Mesendoderm (in vitro differentiated cells): ENCODE measurements around the gene NT5C1A.

Source experiments
- DNase-seq: peaks from one replicate; pipeline ENCODE4 v3.0.0; 2013
- H2AK5ac ChIP-seq: 2 replicates; pipeline ENCODE4 v1.6.1; 2013; ENCODE audit warnings: low read length, inconsistent platforms
- H2BK120ac ChIP-seq: 2 replicates; pipeline ENCODE4 v1.6.1; 2013; ENCODE audit warnings: low read depth, mild to moderate bottlenecking, low read length, moderate library complexity, mixed read lengths
- H2BK15ac ChIP-seq: replicated peaks from 2 replicates; pipeline ENCODE4 v1.6.1; 2013; ENCODE audit warnings: low read depth, mild to moderate bottlenecking, moderate library complexity
- H2BK5ac ChIP-seq: 2 replicates; pipeline ENCODE4 v1.6.1; 2013; ENCODE audit warnings: low read length, inconsistent platforms
- H3K18ac ChIP-seq: 2 replicates; pipeline ENCODE4 v1.6.1; 2013; ENCODE audit warnings: mild to moderate bottlenecking, low read length, mixed read lengths
- H3K23ac ChIP-seq: one replicate; pipeline ENCODE4 v1.6.1; 2013; ENCODE audit warnings: low read length
- H3K27ac ChIP-seq: 2 replicates; pipeline ENCODE4 v1.5.1; 2013; ENCODE audit warnings: low read depth, mild to moderate bottlenecking, inconsistent platforms, low read length, moderate library complexity
- H3K27me3 ChIP-seq: 2 replicates; pipeline ENCODE4 v1.6.1; 2013; ENCODE audit warnings: low read length, control low read depth, mild to moderate bottlenecking, inconsistent platforms; ENCODE audit not compliant: insufficient read depth, poor library complexity
- H3K36me3 ChIP-seq: 2 replicates; pipeline ENCODE4 v1.6.1; 2013; ENCODE audit warnings: low read length, inconsistent platforms; ENCODE audit not compliant: control insufficient read depth, insufficient read depth
- H3K4ac ChIP-seq: one replicate; pipeline ENCODE4 v1.6.1; 2013; ENCODE audit warnings: low read depth, mild to moderate bottlenecking, low read length, moderate library complexity
- H3K4me1 ChIP-seq: 2 replicates; pipeline ENCODE4 v1.6.1; 2013; ENCODE audit warnings: low read depth, low read length, inconsistent platforms; ENCODE audit not compliant: control insufficient read depth
- H3K4me2 ChIP-seq: 2 replicates; pipeline ENCODE4 v1.6.1; 2013; ENCODE audit warnings: low read length
- H3K4me3 ChIP-seq: 2 replicates; pipeline ENCODE4 v1.5.1; 2013; ENCODE audit warnings: mild to moderate bottlenecking, low read length
- H3K56ac ChIP-seq: one replicate; pipeline ENCODE4 v1.6.1; 2013; ENCODE audit warnings: low read length
- H3K79me1 ChIP-seq: 2 replicates; pipeline ENCODE4 v1.6.1; 2013; ENCODE audit warnings: low read length, inconsistent platforms
- H3K79me2 ChIP-seq: 2 replicates; pipeline ENCODE4 v1.6.1; 2013; ENCODE audit warnings: mild to moderate bottlenecking, low read length; ENCODE audit not compliant: control insufficient read depth, insufficient read depth
- H3K9ac ChIP-seq: 2 replicates; pipeline ENCODE4 v1.6.1; 2013; ENCODE audit warnings: low read length, inconsistent platforms
- H4K5ac ChIP-seq: one replicate; pipeline ENCODE4 v1.6.1; 2013; ENCODE audit warnings: low read length
- H4K8ac ChIP-seq: one replicate; pipeline ENCODE4 v1.6.1; 2013; ENCODE audit warnings: low read depth, mild to moderate bottlenecking, control low read depth, low read length, moderate library complexity
- WGBS: extraction: QIAGEN DNeasy Blood & Tissue Kit; methylation state at CpG from one replicate; pipeline ENCODE4 v1.1.7; 2013; ENCODE audit warnings: low lambda C conversion rate, missing lambda C conversion rate; ENCODE audit not compliant: insufficient coverage; ENCODE audit errors: extremely low coverage; 5-methylcytosine and 5-hydroxymethylcytosine counted together

NT5C1A gene

GRCh38 chr1:39640861-39641260, 31.0 kb downstream of the NT5C1A start:
- Histone ChIP-seq H3K79me1 (no peaks in the 10 kb centered on the region), H3K79me2 (no peaks in the 10 kb centered on the region), H3K4me2 (no peak overlapping the region), H3K4me3 (no peak overlapping the region), H3K27me3 (peaks cover 11% of the 10 kb centered on the region), H3K56ac (no peak overlapping the region), H2AK5ac (no peak overlapping the region), H3K27ac (no peak overlapping the region), H3K9ac (no peak overlapping the region), H2BK120ac (no peak overlapping the region), H3K18ac (no peak overlapping the region), H2BK5ac (no peak overlapping the region), H3K4ac (no peak overlapping the region), H4K8ac (no peak overlapping the region), H3K36me3 (no peaks in the 10 kb centered on the region), H3K23ac (no peak overlapping the region), H4K5ac (no peak overlapping the region), H2BK15ac (no peak overlapping the region), H3K4me1 (no peaks in the 10 kb centered on the region)
- WGBS = no CpG with 5 or more reads among the region's 8 CpGs
- no peak for DNase-seq

GRCh38 chr1:39639305-39640130, 32.4 kb downstream of the NT5C1A start, which contains the start of gene HEYL:
Gene HEYL (minus strand): TSS chr1:39639643. CDS start chr1:39639625, 18 bp downstream.
- no CpG with 5 or more reads among the region's 88 CpGs for WGBS
- Histone ChIP-seq H3K27ac (no peak within 1 kb of the TSS), H3K9ac (peak within 1 kb of the TSS; percentile 55), H3K27me3 (peaks cover 14% of the 10 kb centered on the region), H4K8ac (no peak within 1 kb of the TSS), H3K79me2 (no peaks in the 10 kb centered on the region), H2BK120ac (no peak within 1 kb of the TSS), H3K18ac (no peak within 1 kb of the TSS), H3K4me2 (peak within 1 kb of the TSS; percentile 62), H3K4ac (no peak within 1 kb of the TSS), H4K5ac (no peak within 1 kb of the TSS), H3K4me3 (peak within 1 kb of the TSS; percentile 37), H3K4me1 (no peaks in the 10 kb centered on the region), H3K36me3 (no peaks in the 10 kb centered on the region), H3K56ac (peak within 1 kb of the TSS; percentile 74), H3K79me1 (no peaks in the 10 kb centered on the region), H2BK5ac (no peak within 1 kb of the TSS), H2AK5ac (no peak within 1 kb of the TSS), H3K23ac (peak within 1 kb of the TSS; percentile 24), H2BK15ac (no peak within 1 kb of the TSS)
- DNase-seq = peak; percentile 87

GRCh38 chr1:39638965-39639304, 33.0 kb downstream of the NT5C1A start:
- no peaks in the 10 kb centered on the region for H3K79me1 ChIP-seq
- H2AK5ac ChIP-seq = no peak overlapping the region
- H3K4ac ChIP-seq = no peak overlapping the region
- H3K9ac ChIP-seq = no peak overlapping the region
- no peak overlapping the region for H4K5ac ChIP-seq
- no peak overlapping the region for H3K27ac ChIP-seq
- H4K8ac ChIP-seq = no peak overlapping the region
- no peak overlapping the region for H2BK15ac ChIP-seq
- no peaks in the 10 kb centered on the region for H3K36me3 ChIP-seq
- H3K4me3 ChIP-seq = no peak overlapping the region
- H2BK120ac ChIP-seq = no peak overlapping the region
- H3K79me2 ChIP-seq = no peaks in the 10 kb centered on the region
- no peaks in the 10 kb centered on the region for H3K4me1 ChIP-seq
- no peak overlapping the region for H3K18ac ChIP-seq
- H3K23ac ChIP-seq = no peak overlapping the region
- peaks cover 14% of the 10 kb centered on the region for H3K27me3 ChIP-seq
- H2BK5ac ChIP-seq = no peak overlapping the region
- WGBS = no CpG with 5 or more reads among the region's 3 CpGs
- no peak for DNase-seq
- H3K4me2 ChIP-seq = peak overlapping the region; percentile 32
- peak overlapping the region; percentile 74 for H3K56ac ChIP-seq

GRCh38 chr1:39637361-39637760, 34.5 kb downstream of the NT5C1A start:
- H2AK5ac ChIP-seq = no peak overlapping the region
- no peak overlapping the region for H3K23ac ChIP-seq
- no peak overlapping the region for H3K56ac ChIP-seq
- H3K79me2 ChIP-seq = no peaks in the 10 kb centered on the region
- no peak overlapping the region for H2BK15ac ChIP-seq
- H3K27ac ChIP-seq = no peak overlapping the region
- no peak overlapping the region for H2BK120ac ChIP-seq
- H3K79me1 ChIP-seq = no peaks in the 10 kb centered on the region
- no peak overlapping the region for H3K4me2 ChIP-seq
- no CpG with 5 or more reads among the region's 4 CpGs for WGBS
- no peak overlapping the region for H2BK5ac ChIP-seq
- peaks cover 4% of the 10 kb centered on the region for H3K4me1 ChIP-seq
- no peak overlapping the region for H4K8ac ChIP-seq
- DNase-seq = no peak
- no peak overlapping the region for H3K4ac ChIP-seq
- H3K4me3 ChIP-seq = no peak overlapping the region
- no peak overlapping the region for H4K5ac ChIP-seq
- no peak overlapping the region for H3K9ac ChIP-seq
- H3K36me3 ChIP-seq = no peaks in the 10 kb centered on the region
- no peak overlapping the region for H3K18ac ChIP-seq
- H3K27me3 ChIP-seq = peaks cover 18% of the 10 kb centered on the region

- no peak overlapping the region for H3K4me2 ChIP-seq
- H3K79me1 ChIP-seq = no peaks in the 10 kb centered on the region
- no peak overlapping the region for H4K8ac ChIP-seq
- peaks cover 16% of the 10 kb centered on the region for H3K27me3 ChIP-seq
- H3K36me3 ChIP-seq = no peaks in the 10 kb centered on the region
- no peak overlapping the region for H3K27ac ChIP-seq
- no peak overlapping the region for H3K23ac ChIP-seq
- no peak overlapping the region for H2BK5ac ChIP-seq
- no peak overlapping the region for H3K4ac ChIP-seq
- H2BK15ac ChIP-seq = no peak overlapping the region
- H3K79me2 ChIP-seq = no peaks in the 10 kb centered on the region
- peaks cover 4% of the 10 kb centered on the region for H3K4me1 ChIP-seq
- no peak overlapping the region for H3K18ac ChIP-seq
- H2AK5ac ChIP-seq = no peak overlapping the region
- no peak overlapping the region for H4K5ac ChIP-seq
- H3K9ac ChIP-seq = no peak overlapping the region
- no CpG with 5 or more reads among the region's 2 CpGs for WGBS
- no peak overlapping the region for H2BK120ac ChIP-seq
- H3K56ac ChIP-seq = no peak overlapping the region
- no peak overlapping the region for H3K4me3 ChIP-seq
- no peak for DNase-seq
Measured at GRCh38 chr1:39635871-39636210, 36.1 kb downstream of the NT5C1A start.
